Muscle of back (tissue), 11 donors: ENCODE results near the gene AS3MT. TPM values are rescaled to one million over a fixed set of nuclear protein-coding genes. Genes with fewer than 3 reads are reported as not detected.

ENCODE experiments used
- DNase-seq, 3 donors: peaks; one replicate each; pipeline versions ENCODE4 v3.0.0 to v3.0.0-alpha.2; 2013
- polyA plus RNA-seq, 10 donors: library from polyadenylated mRNA; unstranded; fragments of 120-200 nt; gene quantifications; one replicate each; pipeline ENCODE4 v1.2.1, GENCODE V29; 2013; ENCODE audit not compliant: insufficient read length in 10 of 10

The AS3MT gene
- polyA plus RNA-seq, 10 donors: 5.2 to 13.4 (median 9.1) TPM

DNA sequence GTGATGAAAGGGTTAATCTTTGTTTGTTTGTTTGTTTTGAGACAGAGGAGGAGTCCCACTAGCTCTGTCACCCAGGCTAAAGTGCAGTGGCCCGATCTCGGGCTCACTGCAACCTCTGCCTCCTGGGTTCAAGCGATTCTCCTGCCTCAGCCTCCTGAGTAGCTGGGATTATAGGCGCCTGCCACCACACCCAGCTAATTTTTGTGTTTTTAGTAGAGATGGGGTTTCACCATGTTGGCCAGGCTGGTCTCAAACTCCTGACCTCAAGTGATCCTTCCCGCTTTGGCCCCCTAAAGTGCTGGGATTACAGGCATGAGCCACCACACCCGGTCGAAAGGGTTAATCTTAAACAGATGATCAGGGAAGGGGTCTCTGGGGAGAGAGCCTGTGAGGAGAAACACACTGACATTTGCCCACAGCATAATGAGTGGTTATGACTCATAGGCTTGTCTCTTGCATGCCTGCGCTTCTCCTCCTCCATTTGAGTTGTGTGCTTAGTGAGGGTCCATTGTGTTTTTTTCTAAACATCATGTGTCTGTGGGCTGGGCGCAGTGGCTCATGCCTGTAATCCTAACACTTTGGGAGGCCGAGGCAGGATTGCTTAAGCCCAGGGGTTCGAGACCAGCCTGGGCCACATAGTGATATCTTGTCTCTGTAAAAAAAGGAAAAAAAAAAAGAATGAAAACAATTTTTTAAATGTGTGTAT lies 13.4 kb upstream of the AS3MT start:
- DNase-seq: peak in 1 of 3 donors; percentile 95

DNA sequence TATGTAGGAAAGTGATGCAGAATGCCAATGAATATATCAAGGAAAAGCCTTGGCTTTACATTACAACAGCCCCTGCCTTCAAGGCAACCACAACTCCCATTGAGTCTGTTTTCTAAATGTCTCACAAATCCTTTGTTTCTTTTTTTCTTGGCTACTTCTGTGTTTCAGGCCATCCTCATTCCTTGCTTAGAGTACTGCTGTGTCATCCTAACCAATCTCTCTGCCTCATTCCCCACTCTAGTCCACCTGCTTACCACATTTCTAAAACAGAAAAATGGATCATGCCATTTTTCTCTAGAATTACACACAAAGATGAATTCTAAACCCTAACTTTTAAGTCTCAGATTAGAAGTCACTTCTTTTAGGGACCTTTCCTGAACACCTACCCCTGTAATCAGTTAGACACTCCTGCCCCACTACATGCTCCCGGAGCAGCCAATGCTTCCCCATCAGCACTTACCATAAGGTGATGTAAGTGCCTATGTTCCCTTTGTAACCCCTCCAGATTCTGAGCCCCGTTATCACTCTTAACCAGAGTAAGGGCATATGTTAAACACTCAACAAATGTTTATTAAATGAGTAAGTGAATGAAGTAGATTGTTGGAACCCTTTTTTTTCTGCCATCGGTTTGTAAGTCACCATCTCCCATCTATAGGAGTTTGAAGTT lies 12.4 kb upstream of the AS3MT start:
- no peak for DNase-seq

DNA sequence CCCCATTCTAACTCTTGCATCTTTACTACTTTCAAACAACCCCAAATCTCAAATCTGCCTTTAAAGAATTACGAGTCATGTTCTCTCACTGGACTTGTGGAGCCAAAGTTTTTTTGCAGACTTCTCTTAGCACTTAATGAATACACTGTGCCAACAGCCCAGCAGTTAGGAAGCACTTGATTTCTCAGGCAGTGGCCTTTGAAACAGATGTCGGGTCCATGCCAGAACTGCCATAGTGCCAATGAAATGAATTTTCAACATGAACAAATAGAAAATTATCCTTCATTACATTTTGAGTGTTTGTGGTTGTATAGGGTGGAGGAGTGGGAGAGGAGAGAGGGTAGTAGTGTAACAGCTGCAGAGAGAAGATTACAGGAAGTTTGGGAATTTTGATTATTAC lies 9.4 kb upstream of the AS3MT start:
- DNase-seq: no peak

DNA sequence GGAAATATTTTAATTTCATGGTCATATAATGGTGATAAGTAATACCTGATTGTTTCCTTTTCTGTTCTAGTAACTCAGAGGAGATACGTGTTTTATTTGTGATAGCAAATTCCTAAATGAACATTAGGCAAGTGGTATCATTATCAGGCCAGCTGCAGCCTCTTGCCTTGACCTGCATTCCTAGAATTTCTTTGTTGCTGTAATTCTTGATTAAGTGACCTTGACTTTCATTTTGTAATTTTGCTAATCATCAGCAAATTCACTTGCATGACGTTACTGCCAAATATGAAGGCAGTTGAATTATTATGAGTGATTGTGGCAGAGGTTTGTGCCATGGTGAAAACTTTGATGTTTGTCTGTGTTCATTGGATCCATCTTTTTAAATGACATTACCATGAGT lies 5.6 kb upstream of the AS3MT start:
- no peak for DNase-seq

DNA sequence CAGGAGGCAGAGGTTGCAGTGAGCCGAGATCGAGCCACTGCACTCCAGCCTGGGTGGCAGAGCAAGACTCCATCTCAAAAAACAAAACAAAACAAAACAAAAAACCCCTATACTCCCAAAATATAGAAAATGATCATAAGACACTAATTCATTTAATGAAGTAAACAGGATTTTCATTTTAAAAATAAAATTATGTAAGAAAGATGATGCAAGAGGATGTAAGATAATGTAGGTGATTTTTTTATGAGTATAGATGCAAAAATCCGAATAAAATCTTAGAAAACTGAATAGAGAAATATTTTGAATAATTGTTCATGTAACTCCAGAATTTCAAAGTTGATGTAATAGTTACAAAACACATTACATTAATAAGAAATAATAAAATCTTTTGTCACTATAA lies 3.6 kb upstream of the AS3MT start:
- no peak for DNase-seq

DNA sequence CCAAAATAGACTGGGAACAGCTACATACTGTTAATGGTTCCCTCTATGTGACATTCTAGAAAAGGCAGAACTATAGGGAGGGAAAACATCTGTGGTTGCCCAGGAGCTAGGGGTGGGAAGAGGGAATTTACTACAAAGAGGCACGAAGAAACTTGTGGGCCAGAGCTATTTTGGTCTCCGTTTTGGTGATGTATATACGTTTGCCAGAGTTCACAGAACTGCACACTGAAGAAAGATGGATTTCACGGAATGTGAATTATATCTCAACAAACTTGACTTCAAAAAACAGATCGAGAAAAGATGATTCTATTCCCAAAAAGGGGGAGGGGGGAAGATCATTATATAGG lies 386 bp upstream of the AS3MT start:
- DNase-seq: peak in 1 of 3 donors; percentile 10

DNA sequence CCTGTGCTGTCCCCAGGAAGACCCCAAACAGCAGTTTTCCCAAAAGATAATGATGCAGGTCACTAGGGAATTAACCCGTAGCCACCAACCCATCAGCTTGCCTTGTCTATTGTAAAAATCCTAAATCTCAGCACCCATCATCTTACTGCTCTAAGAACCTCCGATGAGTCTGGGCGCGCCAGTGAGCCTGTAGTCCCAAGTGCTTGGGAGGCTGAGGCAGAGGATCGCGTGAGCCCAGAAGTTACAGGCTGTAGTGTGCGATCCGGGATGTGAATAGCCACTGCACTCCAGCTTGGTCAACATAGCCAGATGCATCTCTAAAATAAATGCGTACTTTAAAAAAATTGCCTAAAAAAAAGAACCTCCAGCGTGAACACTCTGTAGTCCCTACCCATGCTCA lies 951 bp downstream of the AS3MT start:
- DNase-seq: peak in 2 of 3 donors; percentile 3 to 32

DNA sequence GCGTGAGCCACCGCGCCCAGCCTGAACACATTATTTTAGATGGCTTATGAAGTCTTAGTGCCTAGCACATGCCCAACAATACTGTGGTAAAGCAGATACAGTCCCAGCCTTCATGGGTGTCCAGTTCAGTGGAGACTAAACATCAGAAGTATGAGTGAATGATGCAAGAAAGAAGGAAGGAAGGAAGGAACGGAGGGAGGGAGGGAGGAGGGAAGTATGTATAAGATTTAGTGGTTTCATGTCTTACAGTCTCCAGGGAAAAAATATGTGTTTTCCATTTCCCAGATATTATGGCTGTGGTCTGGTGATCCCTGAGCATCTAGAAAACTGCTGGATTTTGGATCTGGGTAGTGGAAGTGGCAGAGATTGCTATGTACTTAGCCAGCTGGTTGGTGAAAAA lies 2.9 kb downstream of the AS3MT start:
- DNase-seq: no peak

DNA sequence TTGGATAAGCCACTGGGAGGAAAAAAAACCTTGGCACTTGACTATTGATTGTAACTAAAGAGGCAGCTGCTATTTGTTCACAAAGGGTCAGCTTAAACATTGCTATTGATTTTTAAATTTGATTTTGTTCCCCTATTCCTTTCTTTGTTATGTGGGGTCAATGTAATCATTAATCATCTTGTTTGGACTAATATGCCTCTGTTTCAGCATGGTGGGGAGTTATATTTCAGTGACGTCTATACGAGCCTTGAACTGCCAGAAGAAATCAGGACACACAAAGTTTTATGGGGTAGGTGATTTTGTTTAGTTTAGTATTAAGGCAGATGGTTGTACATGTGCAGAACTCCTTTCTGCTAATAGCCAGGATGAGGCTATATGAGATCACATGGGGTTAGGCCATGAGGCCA lies 7.5 kb downstream of the AS3MT start:
- DNase-seq: no peak

DNA sequence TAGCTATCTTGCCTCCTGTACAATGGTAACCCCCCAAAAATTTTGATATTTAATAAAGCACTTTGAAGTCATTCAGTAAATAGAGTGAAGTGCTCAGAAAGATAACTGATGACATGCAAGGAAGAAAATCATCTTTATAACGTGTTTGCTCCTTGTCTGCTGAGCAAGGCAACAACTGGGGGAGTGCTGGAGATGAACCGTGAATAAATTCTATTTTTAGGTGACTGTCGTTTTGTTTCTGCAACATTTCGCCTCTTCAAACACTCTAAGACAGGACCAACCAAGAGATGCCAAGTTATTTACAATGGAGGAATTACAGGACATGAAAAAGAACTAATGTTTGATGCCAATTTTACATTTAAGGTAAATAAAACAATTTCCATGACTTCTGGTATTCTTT lies 9.4 kb downstream of the AS3MT start:
- no peak for DNase-seq

DNA sequence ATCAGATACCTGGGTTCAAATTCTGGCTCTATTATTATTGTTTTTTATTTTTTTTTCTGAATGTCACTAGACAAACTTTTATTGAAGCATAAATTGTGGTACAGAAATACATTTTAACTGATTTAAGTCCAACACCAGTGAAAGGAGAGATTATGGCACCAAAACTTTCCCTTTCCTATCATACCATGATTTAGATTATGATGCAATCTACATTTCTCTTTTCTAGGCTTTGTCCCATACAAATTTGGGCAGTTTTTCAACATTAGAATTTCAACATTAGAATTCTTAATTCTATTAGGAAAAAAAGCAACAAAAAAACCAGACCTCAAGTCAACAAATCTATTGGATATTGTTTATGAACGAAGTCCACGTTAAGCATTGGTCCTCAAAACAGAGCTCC lies 11.0 kb downstream of the AS3MT start:
- DNase-seq: no peak

DNA sequence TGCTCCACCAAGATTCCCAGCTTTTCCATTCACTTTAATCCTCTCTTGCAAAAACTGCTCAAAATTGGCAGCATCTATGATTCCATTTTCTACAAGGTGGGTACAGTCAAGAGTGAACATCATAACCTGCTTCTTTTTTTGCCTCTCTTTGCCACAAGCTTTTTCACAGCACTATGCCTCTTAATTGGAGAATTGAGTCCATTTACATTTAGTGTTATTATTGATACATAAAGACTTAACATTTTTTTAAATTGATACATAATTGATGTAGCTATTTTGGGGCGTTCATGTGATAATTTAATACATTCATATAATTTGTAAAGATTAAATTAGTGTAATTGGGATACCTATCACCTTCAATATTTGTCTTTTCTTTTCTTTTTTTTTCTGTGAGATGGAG lies 18.8 kb downstream of the AS3MT start:
- no peak for DNase-seq

DNA sequence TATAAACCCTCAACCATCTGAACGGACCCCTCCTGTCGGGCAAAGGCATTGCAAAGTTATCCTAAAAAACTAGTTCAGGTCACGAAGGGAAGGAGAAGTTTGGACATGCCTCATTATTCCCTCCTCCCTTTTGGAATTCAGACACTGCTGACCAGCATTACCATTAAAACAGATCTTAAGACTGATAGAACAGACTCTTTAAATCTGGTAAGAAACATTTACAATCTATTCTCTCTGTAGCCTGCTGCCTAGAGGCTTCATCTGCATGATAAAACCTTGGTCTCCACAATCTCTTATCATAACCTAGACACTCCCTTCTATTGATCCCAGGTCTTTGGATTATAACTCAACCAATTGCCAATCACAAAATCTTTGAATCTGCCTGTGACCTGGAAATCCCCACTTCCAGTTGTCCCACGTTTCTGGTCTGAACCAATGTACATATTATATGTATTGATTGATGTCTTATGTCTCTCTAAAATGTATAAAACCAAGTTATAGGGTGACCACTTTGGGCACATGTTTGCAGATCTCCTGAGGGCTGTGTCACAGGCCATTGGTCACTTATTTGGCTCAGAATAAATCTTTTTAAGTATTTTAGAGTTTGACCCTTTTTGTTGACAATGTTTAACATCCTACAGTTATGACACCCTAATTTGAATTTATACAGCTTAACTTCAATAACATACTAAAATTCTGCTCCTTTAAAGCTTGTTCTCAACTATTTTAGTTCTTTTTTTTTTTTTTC lies 25.4 kb downstream of the AS3MT start:
- no peak for DNase-seq

DNA sequence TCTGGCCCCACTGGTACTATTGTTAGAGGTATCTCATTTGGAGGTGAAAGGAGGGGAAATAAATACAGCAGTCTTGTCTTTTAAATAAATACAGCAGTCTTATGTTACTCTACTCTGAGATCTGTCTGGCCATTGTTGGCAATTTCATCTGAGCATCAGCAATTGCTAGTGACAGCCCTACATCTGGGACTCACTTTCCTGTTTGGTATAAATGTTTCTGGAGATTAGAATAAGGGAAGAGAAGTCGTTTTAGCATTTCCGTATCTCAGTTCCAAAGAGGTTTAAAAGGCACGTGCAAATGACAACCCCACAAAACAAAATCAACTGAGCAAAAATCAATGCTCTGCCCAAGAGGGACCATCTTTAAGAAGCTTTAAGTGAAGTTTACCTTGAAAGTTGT lies 30.7 kb downstream of the AS3MT start:
- no peak for DNase-seq

DNA sequence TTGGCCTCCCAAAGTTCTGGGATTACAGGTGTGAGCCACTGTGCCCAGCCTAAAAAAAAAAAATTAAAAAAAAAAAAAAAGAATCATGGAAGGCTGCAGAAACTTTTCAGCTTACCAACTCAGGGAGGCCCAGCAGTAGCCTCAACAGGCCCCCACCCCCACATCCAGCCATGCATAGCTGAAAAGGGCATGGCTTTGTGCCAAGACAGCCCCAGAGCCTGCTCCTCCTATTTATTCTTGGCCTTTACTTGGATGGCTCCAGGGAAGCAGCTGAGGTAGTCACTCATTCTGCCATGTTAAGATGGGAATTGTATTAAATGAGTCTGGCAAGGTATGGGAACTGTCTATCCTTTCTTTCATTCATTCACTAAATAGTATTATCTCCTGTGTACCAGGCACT lies 35.1 kb downstream of the AS3MT start:
- no peak for DNase-seq

DNA sequence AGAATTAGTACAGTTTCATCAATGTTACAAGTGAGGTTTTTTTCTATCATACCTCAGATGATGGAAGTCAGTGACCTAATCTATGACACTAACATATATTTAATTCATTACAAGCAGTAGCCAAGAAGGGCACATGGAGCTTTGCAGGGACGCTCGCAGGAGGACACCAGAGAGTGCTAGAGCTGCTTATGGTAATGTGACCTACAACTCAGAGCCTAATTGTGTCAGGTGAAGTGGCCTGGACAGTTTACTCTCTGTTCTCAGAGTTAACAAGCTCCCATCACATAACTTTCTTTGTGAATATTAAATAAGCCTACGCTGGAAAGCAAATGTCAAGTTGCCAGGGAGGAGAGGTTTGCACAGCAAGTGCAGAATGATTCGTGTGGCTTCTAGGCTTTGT lies 37.2 kb downstream of the AS3MT start:
- no peak for DNase-seq

DNA sequence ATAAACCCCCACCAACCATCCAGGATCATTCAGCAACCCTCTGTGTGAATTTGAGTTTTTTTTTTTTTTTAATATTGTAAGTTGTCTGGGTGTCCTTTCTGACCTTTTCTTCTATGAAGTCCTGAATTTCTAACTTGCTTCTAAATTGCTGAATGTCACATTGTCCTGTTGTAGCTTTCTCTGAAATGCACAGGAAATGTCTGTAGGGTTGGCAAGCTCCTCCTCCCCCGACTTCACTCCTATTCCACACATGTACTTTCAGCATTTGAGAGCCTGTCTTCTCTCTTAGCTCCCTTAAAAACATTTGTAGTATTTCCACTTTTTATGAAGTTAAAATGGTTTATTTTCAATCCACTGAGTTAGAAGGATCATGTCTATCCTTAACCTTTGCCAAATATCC lies 45.5 kb downstream of the AS3MT start:
- no peak for DNase-seq

DNA sequence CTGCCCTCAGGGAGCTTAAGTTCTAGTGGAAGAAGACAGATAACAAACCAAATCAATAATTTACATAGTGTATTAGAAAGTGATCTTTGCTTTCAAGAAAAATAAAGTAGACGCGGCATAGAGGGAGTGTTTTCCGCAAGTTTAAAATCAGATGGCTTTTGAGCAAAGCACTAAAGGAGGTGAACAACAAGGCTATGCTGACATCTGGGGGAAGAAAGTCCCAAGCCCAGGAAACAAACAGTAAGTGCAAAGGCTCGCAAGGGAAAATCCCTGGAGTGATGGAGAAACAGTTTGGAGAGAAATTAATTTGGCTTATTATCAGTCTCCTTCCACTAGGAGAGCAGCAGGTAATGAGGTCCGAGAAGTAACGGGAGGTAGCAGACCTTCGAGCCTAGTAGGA lies 46.9 kb downstream of the AS3MT start:
- DNase-seq: no peak

DNA sequence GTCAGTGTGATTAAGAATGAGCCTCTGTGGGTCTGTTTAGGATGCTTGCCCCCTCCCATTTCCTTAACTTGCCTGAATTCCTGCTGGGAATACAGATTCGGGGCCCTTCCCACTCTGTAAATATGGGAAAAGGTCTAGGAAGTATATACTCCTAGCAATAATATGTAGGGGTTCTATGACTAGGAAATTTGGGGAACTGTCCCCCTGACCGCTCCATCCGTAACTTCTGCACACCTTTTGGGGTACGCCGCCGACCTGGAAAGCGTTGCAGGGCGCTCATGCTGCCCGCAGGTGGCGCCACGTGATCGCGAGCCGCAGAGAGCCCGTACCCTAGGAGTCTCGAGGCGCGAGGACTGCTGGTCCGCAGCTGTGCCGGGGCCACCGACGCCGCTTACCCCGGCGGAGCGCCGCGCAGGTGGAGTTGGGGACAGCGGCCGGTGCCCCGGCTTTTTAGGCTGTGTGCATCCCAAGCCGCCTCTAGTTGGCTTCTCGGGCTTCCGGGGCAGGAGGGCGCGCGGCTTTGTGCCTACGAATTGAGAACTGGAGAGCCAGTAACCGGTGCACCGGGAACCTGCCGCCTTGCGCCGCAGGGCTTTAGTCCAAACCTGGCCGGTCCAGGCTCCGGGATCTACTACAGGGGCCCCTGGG lies 48.2 kb downstream of the AS3MT start:
- peak in 2 of 3 donors; percentile 69 to 81 for DNase-seq

DNA sequence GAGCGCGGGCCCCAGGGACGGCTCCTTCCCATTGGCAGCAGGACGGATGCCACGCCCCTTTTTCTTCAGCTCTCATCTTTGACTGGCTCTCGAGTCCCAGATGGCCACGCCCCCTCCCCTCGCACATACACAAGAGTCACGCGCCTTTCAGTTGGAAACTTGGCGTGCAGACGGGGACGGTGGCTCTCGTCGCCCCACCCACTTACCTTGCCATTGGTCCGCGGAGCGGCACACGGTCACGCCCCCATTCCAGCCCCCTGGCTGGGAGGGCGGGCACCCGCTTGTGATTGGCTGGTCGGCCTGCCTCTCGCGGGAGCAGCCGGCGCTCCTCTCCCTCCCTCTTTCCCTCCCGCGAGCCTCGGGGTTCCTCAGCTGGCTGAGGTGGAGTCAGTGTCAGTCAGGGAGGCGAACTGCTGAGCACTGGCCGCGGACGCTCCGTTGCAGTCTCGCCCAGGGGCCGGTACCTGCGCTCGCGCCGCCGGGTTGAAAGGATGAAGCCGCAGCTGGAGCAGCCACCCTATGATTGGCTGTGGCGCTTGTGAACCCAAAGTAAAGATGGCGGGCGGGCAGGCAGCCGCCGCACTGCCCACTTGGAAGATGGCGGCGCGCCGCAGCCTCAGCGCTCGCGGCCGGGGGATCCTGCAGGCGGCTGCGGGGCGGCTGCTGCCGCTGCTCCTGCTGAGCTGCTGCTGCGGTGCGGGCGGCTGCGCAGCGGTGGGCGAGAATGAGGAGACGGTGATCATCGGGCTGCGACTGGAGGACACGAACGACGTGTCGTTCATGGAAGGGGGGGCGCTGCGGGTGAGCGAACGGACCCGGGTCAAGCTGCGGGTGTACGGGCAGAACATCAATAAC lies 48.9 kb downstream of the AS3MT start, which contains the start of gene CNNM2:
TSS of gene CNNM2 (plus strand) at position 333 of the 855 bp plus-strand sequence. CDS start at position 520, 187 bp downstream.
- DNase-seq: peak; percentile 99 to 100 (median 100)

DNA sequence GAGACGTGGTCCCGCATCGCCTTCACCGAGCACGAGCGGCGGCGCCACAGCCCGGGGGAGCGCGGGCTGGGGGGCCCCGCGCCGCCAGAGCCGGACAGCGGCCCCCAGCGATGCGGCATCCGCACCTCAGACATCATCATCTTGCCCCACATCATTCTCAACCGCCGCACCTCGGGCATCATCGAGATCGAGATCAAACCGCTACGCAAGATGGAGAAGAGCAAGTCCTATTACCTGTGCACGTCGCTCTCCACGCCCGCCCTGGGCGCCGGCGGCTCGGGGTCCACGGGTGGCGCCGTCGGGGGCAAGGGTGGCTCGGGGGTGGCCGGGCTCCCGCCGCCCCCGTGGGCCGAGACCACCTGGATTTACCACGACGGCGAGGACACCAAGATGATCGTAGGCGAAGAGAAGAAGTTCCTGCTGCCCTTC lies 49.6 kb downstream of the AS3MT start:
- DNase-seq: no peak
